D721Med (cell line): ENCODE measurements around the gene ASPN.

ENCODE experiments used
- DNase-seq: peaks from one replicate; pipeline ENCODE4 v3.0.0; 2011; ENCODE audit warnings: low spot score; ENCODE audit not compliant: insufficient read length
- FAIRE-seq: peaks from 2 replicates; lab custom pipeline; 2011; peaks lifted over from hg19 to GRCh38; lab: Jason Lieb, UNC
- CTCF ChIP-seq: IDR thresholded peaks from 2 replicates; pipeline ENCODE4 v1.5.1; 2012; ENCODE audit warnings: mild to moderate bottlenecking, control low read depth; ENCODE audit not compliant: insufficient read depth; ENCODE audit errors: missing control alignments

ASPN gene

GRCh38 chr9:92438900-92439526 lies 43.3 kb downstream of the ASPN start:
- peak; percentile 29 for TF ChIP-seq CTCF
- DNase-seq, result no peak
- no peak for FAIRE-seq

DNA sequence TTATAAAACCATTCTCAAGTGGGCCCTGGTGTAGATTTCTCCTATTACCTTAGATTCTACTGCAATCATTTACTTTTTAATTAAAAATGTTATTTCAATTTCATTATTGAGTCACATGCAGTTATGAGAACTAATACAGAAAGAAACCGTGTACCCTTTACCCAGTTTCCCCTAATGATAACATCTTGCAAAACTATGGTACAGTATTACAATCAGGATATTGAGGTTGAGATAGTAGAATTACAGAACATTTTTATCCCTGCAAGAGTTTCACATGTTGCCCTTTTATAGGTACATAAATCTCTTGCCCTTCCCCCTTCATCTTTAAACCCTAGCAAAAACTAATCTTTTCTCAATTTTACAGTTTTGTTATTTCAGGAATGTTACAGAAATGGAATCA lies 47.0 kb downstream of the ASPN start:
- no peak for FAIRE-seq
- TF ChIP-seq CTCF, result no peak
- no peak for DNase-seq

DNA sequence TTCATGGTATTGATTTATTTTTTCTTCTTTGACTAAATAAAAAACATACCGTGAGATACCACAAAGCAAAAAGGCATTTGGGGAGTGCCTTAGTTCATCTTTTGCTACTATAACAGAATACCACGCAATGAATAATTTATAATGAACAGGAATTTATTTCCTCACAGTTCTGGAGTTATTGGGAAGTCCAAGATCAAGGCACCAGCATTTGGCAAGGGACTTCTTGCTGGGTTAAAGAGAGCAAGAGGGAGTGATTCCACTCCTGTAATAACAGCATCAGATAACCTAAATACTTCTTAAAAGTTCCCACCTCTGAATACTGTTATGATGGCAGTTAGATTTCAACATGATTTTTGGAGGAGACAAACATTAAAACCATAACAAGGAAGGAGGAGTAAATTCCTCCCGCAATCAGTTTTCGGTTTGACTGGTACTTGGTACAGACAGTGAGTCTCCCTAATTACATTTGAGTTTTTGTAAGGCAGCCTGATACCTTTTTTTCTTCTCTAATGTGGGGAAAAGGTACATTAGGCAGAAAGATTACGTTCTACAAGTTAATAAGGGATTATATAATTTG lies 49.2 kb downstream of the ASPN start:
- DNase-seq (no peak), FAIRE-seq (no peak)
- TF ChIP-seq CTCF, result no peak

- FAIRE-seq (no peak), DNase-seq (no peak)
- TF ChIP-seq CTCF, result no peak
Measured at GRCh38 chr9:92432350-92432749, 50.0 kb downstream of the ASPN start.

DNA sequence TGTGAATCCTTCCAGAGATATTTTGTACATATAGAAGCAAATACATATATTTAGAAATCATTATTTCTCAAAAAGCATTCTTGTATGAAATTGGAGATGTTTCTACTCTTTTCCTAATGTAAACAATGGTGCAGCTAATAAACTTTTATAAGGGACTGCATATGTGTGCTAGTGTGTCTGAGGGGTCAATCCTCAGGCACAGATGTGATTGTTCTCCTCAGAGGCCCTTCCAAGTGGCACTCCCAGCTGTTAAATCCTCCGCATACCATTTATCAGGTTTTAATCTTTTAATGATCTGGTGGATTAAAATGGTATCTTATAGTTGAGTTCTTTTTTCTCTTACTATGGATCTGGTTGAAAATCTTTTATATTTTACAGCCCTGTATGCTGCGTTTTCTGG lies 52.5 kb downstream of the ASPN start:
- peak; percentile 29 for DNase-seq
- TF ChIP-seq CTCF, result no peak
- FAIRE-seq, result no peak

DNA sequence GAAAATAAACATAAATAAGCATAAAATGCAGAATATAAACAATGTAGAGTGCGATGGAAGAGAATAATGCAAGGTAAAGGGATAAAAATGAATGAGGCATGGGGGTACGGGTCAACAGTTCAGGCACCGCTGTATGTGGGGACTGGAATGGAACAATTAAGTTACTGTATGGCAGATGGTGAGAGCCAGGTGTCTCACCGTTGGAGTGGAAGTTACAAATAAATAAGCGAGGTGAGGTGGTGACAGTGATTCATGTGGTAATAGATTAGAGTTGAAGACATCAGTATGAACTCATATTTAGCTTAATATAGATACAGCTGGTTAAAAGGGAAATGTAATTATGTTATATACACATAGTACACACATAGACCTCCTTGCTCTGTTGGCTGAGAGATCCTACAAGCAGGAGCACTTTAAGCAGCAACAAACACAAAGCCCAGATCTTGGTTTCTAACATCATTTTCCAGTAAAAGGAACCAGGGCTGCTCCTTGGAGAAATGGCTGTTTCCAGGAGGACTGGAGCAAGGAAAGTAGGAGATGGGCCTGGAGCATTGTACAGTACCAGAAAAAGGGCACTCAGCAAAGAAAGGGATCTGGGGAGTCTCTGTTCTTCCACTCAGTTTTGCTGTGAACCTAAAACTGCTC lies 55.7 kb downstream of the ASPN start:
- TF ChIP-seq CTCF, result no peak
- no peak for FAIRE-seq
- DNase-seq, result no peak

DNA sequence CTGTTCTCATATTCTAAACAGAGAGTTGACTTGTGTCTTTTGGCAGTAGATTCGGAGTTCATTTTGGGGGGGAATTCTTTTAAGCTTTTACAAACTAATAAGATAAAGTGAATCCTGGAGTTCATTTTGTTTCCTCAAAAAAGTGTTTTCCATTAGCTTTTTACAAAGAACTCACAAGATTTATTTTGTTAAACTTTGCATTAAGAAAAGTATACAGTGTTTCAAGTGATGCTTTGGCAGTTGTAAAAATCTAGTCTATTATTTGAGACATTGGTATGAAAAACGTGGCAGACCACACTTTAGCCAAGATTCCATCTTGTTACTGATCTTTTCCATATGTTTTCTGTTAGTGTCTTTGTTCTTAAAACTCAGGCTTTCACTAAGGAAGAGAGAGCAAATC lies 56.8 kb downstream of the ASPN start:
- DNase-seq (no peak), FAIRE-seq (no peak)
- TF ChIP-seq CTCF, result no peak
